Bone marrow (tissue), 2 donors: ENCODE measurements around the gene ZNF12.

Experiments used
- DNase-seq, 2 donors: peaks; one replicate each; lab custom pipeline; 2025; lab: John Stamatoyannopoulos, UW

Gene ZNF12

DNA sequence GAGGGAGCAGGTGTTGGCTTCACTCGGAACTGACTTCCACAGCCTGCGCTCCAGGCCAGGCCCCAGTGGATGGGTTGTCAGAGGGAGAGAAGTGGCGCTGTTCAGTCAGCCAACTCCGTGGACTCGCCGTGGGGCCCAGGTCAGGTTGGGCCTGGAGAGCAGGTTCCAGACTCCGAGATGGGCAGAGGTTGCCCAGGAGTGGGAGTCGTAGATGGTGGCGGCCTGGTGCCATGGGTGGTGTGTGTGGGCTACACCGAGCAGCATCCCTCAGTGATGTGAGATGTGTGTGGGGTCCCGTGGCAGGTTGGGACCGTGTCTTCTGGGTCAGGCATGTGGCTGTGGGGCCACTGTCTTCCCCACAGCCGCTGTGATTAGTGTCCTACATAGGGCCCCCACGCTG, 59.2 kb downstream of the ZNF12 start:
- DNase-seq = no peak

- DNase-seq = no peak
Measured at GRCh38 chr7:6647080-6647479, 59.7 kb downstream of the ZNF12 start.

DNA sequence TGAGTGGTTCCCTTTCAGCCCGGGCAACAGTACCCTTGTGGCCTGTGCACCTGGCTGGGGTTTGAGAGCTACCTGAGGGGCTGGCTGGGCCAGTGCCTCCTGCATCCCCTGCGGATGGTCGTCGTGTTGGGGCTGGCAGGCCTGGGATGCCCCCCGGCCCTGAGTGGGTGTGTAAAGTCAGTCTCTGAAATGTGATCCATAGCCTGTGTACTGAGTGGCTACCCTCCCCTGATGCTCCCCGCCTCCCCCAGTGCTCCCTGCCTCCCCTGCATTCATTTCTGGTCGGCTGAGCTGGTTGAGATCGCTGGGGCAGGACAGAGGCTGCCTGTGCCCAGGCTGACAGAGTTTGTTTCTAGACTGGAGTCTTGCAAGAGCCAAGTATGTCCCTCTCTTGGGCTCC, 60.3 kb downstream of the ZNF12 start:
- no peak for DNase-seq

- no peak for DNase-seq
Measured at GRCh38 chr7:6644728-6645127, 62.0 kb downstream of the ZNF12 start.

DNA sequence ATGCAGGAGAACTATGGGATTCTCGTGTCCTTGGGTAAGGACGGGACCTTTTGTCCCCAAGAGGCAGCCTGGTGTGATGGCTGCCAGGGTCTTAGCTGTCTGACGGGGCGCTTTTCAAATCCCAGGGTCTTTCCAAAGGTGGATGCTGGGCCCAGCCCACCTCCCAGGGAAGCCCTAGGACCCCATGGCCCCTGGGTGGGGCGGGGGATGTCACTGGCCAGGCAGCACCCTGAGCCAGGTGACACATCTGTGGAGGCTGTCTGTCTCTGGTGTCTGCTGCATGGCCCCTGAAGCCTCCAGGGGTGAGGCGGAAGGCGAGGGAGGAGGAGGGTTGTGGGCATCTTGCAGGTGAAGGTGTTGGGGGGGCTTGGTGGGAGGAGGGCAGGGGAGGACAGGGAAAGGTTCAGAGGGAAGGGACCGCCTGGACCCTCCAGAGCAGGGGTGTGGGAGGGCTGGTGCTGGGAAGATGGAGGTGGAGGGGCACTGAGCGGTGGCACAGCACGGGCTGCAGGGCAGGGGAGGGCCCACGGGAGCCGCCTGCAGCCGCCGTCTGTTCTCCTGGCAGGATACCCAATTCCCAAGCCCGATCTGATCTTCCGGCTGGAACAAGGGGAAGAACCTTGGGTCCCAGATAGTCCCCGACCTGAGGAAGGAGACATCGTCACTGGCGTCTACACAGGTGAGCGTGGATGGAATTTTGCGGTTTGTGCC, 62.7 kb downstream of the ZNF12 start:
- no peak for DNase-seq

- no peak for DNase-seq
Measured at GRCh38 chr7:6642861-6643640, 63.7 kb downstream of the ZNF12 start.

- DNase-seq = no peak
Measured at GRCh38 chr7:6642239-6642839, 64.4 kb downstream of the ZNF12 start.

- DNase-seq = no peak
Measured at GRCh38 chr7:6641305-6642035, 65.3 kb downstream of the ZNF12 start.

- DNase-seq = no peak
Measured at GRCh38 chr7:6640246-6640721, 66.5 kb downstream of the ZNF12 start.

GRCh38 chr7:6639627-6640026, 67.1 kb downstream of the ZNF12 start:
- no peak for DNase-seq

DNA sequence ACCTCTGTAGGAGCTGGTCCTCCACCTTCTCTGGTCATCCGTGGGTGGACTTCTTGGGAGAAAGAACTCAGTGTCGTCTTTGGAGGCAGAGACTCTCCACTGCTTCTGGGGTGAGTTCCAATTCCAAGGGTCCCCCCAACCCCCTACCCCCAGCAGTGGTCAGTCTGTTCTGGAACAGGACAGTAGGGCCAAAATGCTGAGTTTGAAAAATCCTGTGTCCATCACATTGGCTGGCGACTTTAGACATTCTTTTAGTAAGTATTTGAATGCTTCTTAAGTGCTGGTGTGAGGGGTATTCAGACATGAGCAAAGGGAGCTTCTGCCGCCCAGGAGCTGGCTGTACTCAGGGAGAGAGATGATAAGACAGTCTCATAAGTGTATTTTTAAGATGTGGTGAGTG, 67.7 kb downstream of the ZNF12 start:
- no peak for DNase-seq
